Endothelial cell of umbilical vein (primary cell): ENCODE measurements around the gene ANGPTL4. TPM values are rescaled to one million over a fixed set of nuclear protein-coding genes. Genes with fewer than 3 reads are reported as not detected.

Experiments used
- BruUV-seq: library from RNA; stranded (reverse); fragments of 400-500 nt; replicated peaks from 2 replicates; lab custom pipeline; 2021; lab: Mats Ljungman, UMichigan
- CTCF ChIA-PET: fragments of 300-600, 350-600 bp; sonication (Branson Sonifier 250); formaldehyde crosslinking; loops from one replicate; lab custom pipeline; 2021; ENCODE audit warnings: antibody characterized with exemption, inconsistent platforms; lab: Charles Lee
- POLR2A ChIA-PET: fragments of 300-600, 350-600 bp; sonication (Branson Sonifier 250); formaldehyde crosslinking; loops from one replicate; lab custom pipeline; 2021; ENCODE audit warnings: antibody characterized with exemption, inconsistent platforms; lab: Charles Lee
- DNase-seq: peaks from one replicate; pipeline ENCODE4 v3.0.0-alpha.2; 2011; ENCODE audit warnings: low read depth, low spot score
- FAIRE-seq: peaks from 2 replicates; lab custom pipeline; 2011; peaks lifted over from hg19 to GRCh38; lab: Jason Lieb, UNC
- H2AFZ ChIP-seq: 2 replicates; pipeline ENCODE4 v1.6.0; 2012; ENCODE audit warnings: low read depth, low read length, control low read depth, inconsistent platforms
- H3K27ac ChIP-seq: 2 replicates; pipeline ENCODE4 v1.5.1; 2011; ENCODE audit warnings: low read depth, mild to moderate bottlenecking, control low read depth, low read length, moderate library complexity; ENCODE audit not compliant: insufficient read depth
- H3K27me3 ChIP-seq, 2 experiments: 2 replicates each; pipeline versions ENCODE4 v1.6.0 to v1.6.1; 2011; ENCODE audit warnings: low read length in 2 of 2, mixed read lengths in 1 of 2; ENCODE audit not compliant: control insufficient read depth in 2 of 2, insufficient read depth in 2 of 2
- H3K36me3 ChIP-seq, 2 experiments: 2 replicates in 1 of 2; 3 replicates in 1 of 2; pipeline ENCODE4 v1.5.1; 2011; ENCODE audit warnings: low read length in 2 of 2, mild to moderate bottlenecking in 1 of 2, moderate library complexity in 1 of 2; ENCODE audit not compliant: control insufficient read depth in 2 of 2, insufficient read depth in 2 of 2; ENCODE audit errors: extremely low read depth in 1 of 2
- H3K4me1 ChIP-seq: 3 replicates; pipeline ENCODE4 v1.5.1; 2011; ENCODE audit warnings: mild to moderate bottlenecking, low read length; ENCODE audit not compliant: control insufficient read depth, insufficient read depth; ENCODE audit errors: extremely low read depth
- H3K4me2 ChIP-seq: 2 replicates; pipeline ENCODE4 v1.6.1; 2011; ENCODE audit warnings: low read length, control low read depth, mixed read lengths; ENCODE audit not compliant: insufficient read depth
- H3K4me3 ChIP-seq, 3 experiments: fragments of 200-600 bp in 1 of 3; sonication (generic), shearing (Covaris generic) in 1 of 3; replicated peaks in 1 of 3; 2 replicates each; pipeline ENCODE4 v1.5.1; 2011 to 2016; ENCODE audit warnings: control low read depth in 3 of 3, low read length in 3 of 3, mild to moderate bottlenecking in 2 of 3, inconsistent platforms in 1 of 3, low read depth in 1 of 3, moderate library complexity in 1 of 3; ENCODE audit not compliant: insufficient read depth in 1 of 3
- H3K79me2 ChIP-seq: 2 replicates; pipeline ENCODE4 v1.6.0; 2012; ENCODE audit warnings: low read length, inconsistent platforms; ENCODE audit not compliant: control insufficient read depth, insufficient read depth
- H3K9ac ChIP-seq: replicated peaks from 2 replicates; pipeline ENCODE3; 2011; ENCODE audit warnings: low read length, control low read depth; ENCODE audit not compliant: insufficient read depth; ENCODE audit errors: extremely low read depth
- H3K9me1 ChIP-seq: replicated peaks from 3 replicates; pipeline ENCODE4 v1.6.0; 2011; ENCODE audit warnings: mild to moderate bottlenecking, low read length; ENCODE audit not compliant: control insufficient read depth, insufficient read depth; ENCODE audit errors: extremely low read depth
- H3K9me3 ChIP-seq: replicated peaks from 2 replicates; pipeline ENCODE4 v1.5.1; 2012; ENCODE audit warnings: low read length, inconsistent platforms; ENCODE audit not compliant: control insufficient read depth, insufficient read depth
- H4K20me1 ChIP-seq: replicated peaks from 2 replicates; pipeline ENCODE3; 2011; ENCODE audit warnings: mild to moderate bottlenecking, low read length; ENCODE audit not compliant: control insufficient read depth, insufficient read depth; ENCODE audit errors: extremely low read depth
- EZH2 ChIP-seq: IDR thresholded peaks from 2 replicates; pipeline ENCODE4 v1.6.1; 2012; ENCODE audit warnings: borderline replicate concordance, low read depth, mild to moderate bottlenecking, moderate library complexity, low read length, inconsistent platforms; ENCODE audit not compliant: severe bottlenecking
- FOS ChIP-seq: IDR thresholded peaks from 2 replicates; pipeline ENCODE4 v1.6.1; 2011; ENCODE audit warnings: mild to moderate bottlenecking, low read length, moderate library complexity, borderline replicate concordance; ENCODE audit not compliant: insufficient read depth
- GATA2 ChIP-seq: IDR thresholded peaks from 2 replicates; pipeline ENCODE4 v1.7.0; 2011; ENCODE audit warnings: low read depth, mild to moderate bottlenecking, moderate library complexity, mixed read lengths, low read length; ENCODE audit not compliant: insufficient read length, insufficient read depth
- JUN ChIP-seq: IDR thresholded peaks from 2 replicates; pipeline ENCODE4 v1.6.1; 2011; ENCODE audit warnings: borderline replicate concordance, low read depth; ENCODE audit not compliant: insufficient read length, insufficient read depth
- MAX ChIP-seq: IDR thresholded peaks from 2 replicates; pipeline ENCODE4 v1.6.1; 2011; ENCODE audit not compliant: insufficient read depth, insufficient read length
- MYC ChIP-seq: IDR thresholded peaks from one replicate; pipeline ENCODE4 v1.6.1; 2011; ENCODE audit warnings: mild to moderate bottlenecking, low read depth, low read length
- POLR2A ChIP-seq: IDR thresholded peaks from 2 replicates; pipeline ENCODE4 v1.6.1; 2012; ENCODE audit warnings: low read depth, mild to moderate bottlenecking, control low read depth, low read length
- POLR2AphosphoS5 ChIP-seq: IDR thresholded peaks from 2 replicates; pipeline ENCODE4 v1.6.1; 2012; ENCODE audit warnings: low read depth, mild to moderate bottlenecking, control low read depth, low read length, moderate library complexity; ENCODE audit not compliant: insufficient read depth
- dilution Hi-C: fragments of 300-500 bp; cut with MboI; formaldehyde crosslinking; loops from one replicate; pipeline ENCODE4 v1.15.0; 2019; ENCODE audit warnings: low sequenced_read_pairs; ENCODE audit not compliant: extremely low pct_ligation_motif_present
- intact Hi-C: fragments of 100-400 bp; cut with micrococcal nuclease; formaldehyde crosslinking; loops from one replicate; pipeline ENCODE4 v1.10.0; 2022
- polyA plus RNA-seq, 4 experiments: library from polyadenylated mRNA; depleted of rRNA in 3 of 4; stranded (reverse) in 3 of 4; unstranded in 1 of 4; fragments of >200 nt; gene quantifications; 2 replicates each; pipeline versions ENCODE4 v1.2.1 to v1.2.3, GENCODE V29; 2011 to 2012; ENCODE audit warnings: missing spikeins in 1 of 4
- total RNA-seq: library from RNA; stranded (reverse); gene quantifications from 2 replicates; pipeline ENCODE4 v1.2.3, GENCODE V29; 2021
- TF ChIP-seq, protein P1 (sequence below), 2 donors: IDR thresholded peaks; 1 replicate in 1 of 2; 2 replicates in 1 of 2; pipeline ENCODE4 v1.5.1; 2011; ENCODE audit warnings: low read length in 2 of 2, mild to moderate bottlenecking in 2 of 2, moderate library complexity in 2 of 2, control low read depth in 1 of 2, inconsistent platforms in 1 of 2, low read depth in 1 of 2; ENCODE audit not compliant: insufficient read depth in 1 of 2; ENCODE audit errors: extremely low read depth in 1 of 2

Gene ANGPTL4
- total and polyA plus RNA-seq, 2 donors (not counting 3 experiments of a cell fraction or from before 2014, with no cell fraction given), result 3.9 to 14.1 TPM

GRCh38 chr19:8395621-8396082 lies 31.7 kb downstream of the ANGPTL4 start:
- H3K27me3 ChIP-seq, result no peaks in the 10 kb centered on the region
- H4K20me1 ChIP-seq, result no peaks in the 10 kb centered on the region
- H3K9me1 ChIP-seq, result no peaks in the 10 kb centered on the region
- peaks cover 61% of the 10 kb centered on the region for H3K79me2 ChIP-seq
- peak overlapping the region; percentile 70 for H3K27ac ChIP-seq
- dilution Hi-C loops, result no loop called here
- CTCF ChIA-PET, result interaction anchor here (0.6 to 2.9 kb wide), 6 partner anchors 9 to 52 kb away, joined by 3 to 52 read pairs (median 4); no protein-coding TSS in a partner anchor
- H3K9ac ChIP-seq, result no peak overlapping the region
- H3K4me2 ChIP-seq, result no peak overlapping the region
- no TSS peak for BruUV-seq
- H2AFZ ChIP-seq, result no peak overlapping the region
- no peaks in the 10 kb centered on the region for H3K9me3 ChIP-seq
- DNase-seq, result no peak
- intact Hi-C loops, result loop anchor here (1.0 kb wide), 2 partner anchors 28 to 41 kb away; no protein-coding TSS in a partner anchor
- TF ChIP-seq POLR2A (no peak), MYC (no peak), EZH2 (no peak), JUN (no peak), GATA2 (no peak), FOS (no peak), POLR2AphosphoS5 (no peak), MAX (no peak)
- TF ChIP-seq, protein P1, sequence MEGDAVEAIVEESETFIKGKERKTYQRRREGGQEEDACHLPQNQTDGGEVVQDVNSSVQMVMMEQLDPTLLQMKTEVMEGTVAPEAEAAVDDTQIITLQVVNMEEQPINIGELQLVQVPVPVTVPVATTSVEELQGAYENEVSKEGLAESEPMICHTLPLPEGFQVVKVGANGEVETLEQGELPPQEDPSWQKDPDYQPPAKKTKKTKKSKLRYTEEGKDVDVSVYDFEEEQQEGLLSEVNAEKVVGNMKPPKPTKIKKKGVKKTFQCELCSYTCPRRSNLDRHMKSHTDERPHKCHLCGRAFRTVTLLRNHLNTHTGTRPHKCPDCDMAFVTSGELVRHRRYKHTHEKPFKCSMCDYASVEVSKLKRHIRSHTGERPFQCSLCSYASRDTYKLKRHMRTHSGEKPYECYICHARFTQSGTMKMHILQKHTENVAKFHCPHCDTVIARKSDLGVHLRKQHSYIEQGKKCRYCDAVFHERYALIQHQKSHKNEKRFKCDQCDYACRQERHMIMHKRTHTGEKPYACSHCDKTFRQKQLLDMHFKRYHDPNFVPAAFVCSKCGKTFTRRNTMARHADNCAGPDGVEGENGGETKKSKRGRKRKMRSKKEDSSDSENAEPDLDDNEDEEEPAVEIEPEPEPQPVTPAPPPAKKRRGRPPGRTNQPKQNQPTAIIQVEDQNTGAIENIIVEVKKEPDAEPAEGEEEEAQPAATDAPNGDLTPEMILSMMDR (IDR thresholded peaks at IDR 0.05; ENCODE audit: extremely low read depth in 1 of 2, insufficient read depth in 1 of 2, low read depth in 1 of 2, low read length in 2 of 2), result no peak
- POLR2A ChIA-PET, result interaction anchor here (1.0 kb wide), 1 partner anchor 42 kb away, joined by 4 read pairs; no protein-coding TSS in a partner anchor
- H3K4me3 ChIP-seq, result no peak overlapping the region
- H3K36me3 ChIP-seq, result peaks cover 0 to 8% of the 10 kb centered on the region in 2 experiments
- no peak for FAIRE-seq
- H3K4me1 ChIP-seq, result peaks cover 32% of the 10 kb centered on the region
